Measurements from ENCODE around the gene SLC13A4.

The SLC13A4 gene

GRCh38 chr7:135763261-135763660, 35.3 kb upstream of the SLC13A4 start:
- TF ChIP-seq, protein P1, sequence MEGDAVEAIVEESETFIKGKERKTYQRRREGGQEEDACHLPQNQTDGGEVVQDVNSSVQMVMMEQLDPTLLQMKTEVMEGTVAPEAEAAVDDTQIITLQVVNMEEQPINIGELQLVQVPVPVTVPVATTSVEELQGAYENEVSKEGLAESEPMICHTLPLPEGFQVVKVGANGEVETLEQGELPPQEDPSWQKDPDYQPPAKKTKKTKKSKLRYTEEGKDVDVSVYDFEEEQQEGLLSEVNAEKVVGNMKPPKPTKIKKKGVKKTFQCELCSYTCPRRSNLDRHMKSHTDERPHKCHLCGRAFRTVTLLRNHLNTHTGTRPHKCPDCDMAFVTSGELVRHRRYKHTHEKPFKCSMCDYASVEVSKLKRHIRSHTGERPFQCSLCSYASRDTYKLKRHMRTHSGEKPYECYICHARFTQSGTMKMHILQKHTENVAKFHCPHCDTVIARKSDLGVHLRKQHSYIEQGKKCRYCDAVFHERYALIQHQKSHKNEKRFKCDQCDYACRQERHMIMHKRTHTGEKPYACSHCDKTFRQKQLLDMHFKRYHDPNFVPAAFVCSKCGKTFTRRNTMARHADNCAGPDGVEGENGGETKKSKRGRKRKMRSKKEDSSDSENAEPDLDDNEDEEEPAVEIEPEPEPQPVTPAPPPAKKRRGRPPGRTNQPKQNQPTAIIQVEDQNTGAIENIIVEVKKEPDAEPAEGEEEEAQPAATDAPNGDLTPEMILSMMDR (IDR thresholded peaks at IDR 0.05; ENCODE audit: low read depth, low read length): no peak
- TF ChIP-seq EZH2phosphoT487 (IDR thresholded peaks at IDR 0.05; ENCODE audit: low read depth): no peak
- no peak overlapping the region for H3K4me3 ChIP-seq (ENCODE audit: low read length)
- H3K9me3 ChIP-seq (ENCODE audit: insufficient read depth, low read length): no peaks in the 10 kb centered on the region
- no peaks in the 10 kb centered on the region for H4K20me1 ChIP-seq (ENCODE audit: insufficient read depth, low read length)
- no peak overlapping the region for H2AFZ ChIP-seq (ENCODE audit: low read depth, low read length)
- no peaks in the 10 kb centered on the region for H3K79me2 ChIP-seq (ENCODE audit: low read length)
- H3K36me3 ChIP-seq (replicated peaks; ENCODE audit: low read depth, low read length): no peaks in the 10 kb centered on the region
- no peak overlapping the region for H3K4me2 ChIP-seq (ENCODE audit: low read length)
- H3K27ac ChIP-seq (ENCODE audit: low read length): no peak overlapping the region
- H3K27me3 ChIP-seq (ENCODE audit: low read depth, low read length): peaks cover 36% of the 10 kb centered on the region
- no peak overlapping the region for H3K9ac ChIP-seq (ENCODE audit: low read length)
- no peaks in the 10 kb centered on the region for H3K4me1 ChIP-seq (ENCODE audit: low read length)

DNA sequence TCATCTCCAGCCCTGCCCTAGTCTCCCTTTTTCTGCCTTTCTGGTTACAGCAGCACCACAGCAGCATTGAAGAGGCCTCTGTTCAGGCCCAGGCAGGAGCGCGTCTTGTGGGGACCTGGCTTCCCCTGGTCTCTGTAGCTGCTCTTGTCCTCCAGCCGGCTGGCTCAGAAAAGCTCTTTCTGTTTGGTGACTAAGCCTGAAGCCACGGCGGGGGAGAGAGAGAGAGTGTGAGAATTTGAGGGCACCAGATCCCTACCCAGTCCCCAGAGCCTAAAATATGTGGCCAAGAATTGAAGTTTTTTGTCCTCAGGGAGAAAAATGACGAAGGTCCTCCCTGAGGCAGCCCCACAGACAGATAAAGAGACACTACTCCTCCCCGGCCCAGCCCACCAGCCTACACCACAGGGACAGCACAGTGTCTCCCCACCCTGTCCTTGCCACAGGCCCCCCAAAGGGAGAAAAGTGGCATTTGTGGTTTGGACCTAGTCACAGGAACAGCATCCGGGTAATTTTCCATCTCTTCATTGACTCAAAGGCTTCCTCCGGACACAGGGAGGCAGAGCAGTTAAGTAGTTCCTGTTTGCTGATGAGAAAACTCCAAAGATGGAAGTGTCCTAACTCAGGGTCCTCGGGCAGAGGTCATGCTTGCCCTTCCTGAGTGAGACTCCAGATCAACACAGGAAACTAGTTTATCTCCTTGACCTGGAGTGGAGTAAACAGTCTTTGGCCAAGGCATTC, 33.9 kb upstream of the SLC13A4 start:
- Histone ChIP-seq H3K27me3 (ENCODE audit: low read depth, low read length) (peaks cover 32% of the 10 kb centered on the region), H3K9me3 (ENCODE audit: insufficient read depth, low read length) (no peaks in the 10 kb centered on the region), H3K36me3 (replicated peaks; ENCODE audit: low read depth, low read length) (no peaks in the 10 kb centered on the region), H3K4me3 (ENCODE audit: low read length) (no peak overlapping the region), H3K27ac (ENCODE audit: low read length) (no peak overlapping the region), H4K20me1 (ENCODE audit: insufficient read depth, low read length) (no peaks in the 10 kb centered on the region), H3K4me2 (ENCODE audit: low read length) (no peak overlapping the region), H2AFZ (ENCODE audit: low read depth, low read length) (no peak overlapping the region), H3K79me2 (ENCODE audit: low read length) (no peaks in the 10 kb centered on the region), H3K9ac (ENCODE audit: low read length) (no peak overlapping the region), H3K4me1 (ENCODE audit: low read length) (no peaks in the 10 kb centered on the region)
- TF ChIP-seq EZH2phosphoT487 (IDR thresholded peaks at IDR 0.05; ENCODE audit: low read depth): no peak
- TF ChIP-seq, protein P1 (IDR thresholded peaks at IDR 0.05; ENCODE audit: low read depth, low read length): no peak

DNA sequence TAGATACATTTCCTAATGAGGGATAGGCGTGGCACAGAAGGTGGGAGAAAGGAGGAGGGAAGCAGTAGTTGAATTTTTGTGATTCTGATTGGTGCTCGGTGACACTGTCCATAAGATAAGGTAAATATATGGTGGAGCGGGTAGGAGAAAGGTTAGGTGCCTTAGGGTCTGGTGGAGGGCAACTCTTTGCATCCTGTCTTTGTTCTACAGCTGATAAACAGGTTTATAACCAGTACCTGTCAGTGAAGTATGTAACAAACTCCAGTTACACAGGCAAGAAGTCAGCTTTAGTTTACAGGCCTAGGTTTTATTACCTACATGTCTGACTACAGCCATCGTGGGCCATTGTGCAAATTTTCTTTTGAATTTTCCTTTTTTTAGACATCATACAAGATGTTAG, 31.5 kb upstream of the SLC13A4 start:
- H3K27ac ChIP-seq (ENCODE audit: low read length): no peak overlapping the region
- no peak for TF ChIP-seq EZH2phosphoT487 (IDR thresholded peaks at IDR 0.05; ENCODE audit: low read depth)
- TF ChIP-seq, protein P1 (IDR thresholded peaks at IDR 0.05; ENCODE audit: low read depth, low read length): no peak
- H2AFZ ChIP-seq (ENCODE audit: low read depth, low read length): no peak overlapping the region
- no peak overlapping the region for H3K4me3 ChIP-seq (ENCODE audit: low read length)
- H3K4me1 ChIP-seq (ENCODE audit: low read length): no peaks in the 10 kb centered on the region
- H3K9ac ChIP-seq (ENCODE audit: low read length): no peak overlapping the region
- no peak overlapping the region for H3K4me2 ChIP-seq (ENCODE audit: low read length)
- H3K27me3 ChIP-seq (ENCODE audit: low read depth, low read length): peaks cover 35% of the 10 kb centered on the region
- no peaks in the 10 kb centered on the region for H3K36me3 ChIP-seq (replicated peaks; ENCODE audit: low read depth, low read length)
- no peaks in the 10 kb centered on the region for H4K20me1 ChIP-seq (ENCODE audit: insufficient read depth, low read length)
- no peaks in the 10 kb centered on the region for H3K9me3 ChIP-seq (ENCODE audit: insufficient read depth, low read length)
- H3K79me2 ChIP-seq (ENCODE audit: low read length): no peaks in the 10 kb centered on the region

- TF ChIP-seq, protein P1 (IDR thresholded peaks at IDR 0.05; ENCODE audit: low read depth, low read length): no peak
- no peak for TF ChIP-seq EZH2phosphoT487 (IDR thresholded peaks at IDR 0.05; ENCODE audit: low read depth)
- Histone ChIP-seq H3K4me2 (ENCODE audit: low read length) (no peak overlapping the region), H3K79me2 (ENCODE audit: low read length) (no peaks in the 10 kb centered on the region)
Observed at GRCh38 chr7:135758531-135758932, 30.5 kb upstream of the SLC13A4 start.

More at GRCh38 chr7:135758531-135758932, 30.5 kb upstream of the SLC13A4 start:
- Histone ChIP-seq H3K27me3 (ENCODE audit: low read depth, low read length) (peaks cover 35% of the 10 kb centered on the region), H3K36me3 (replicated peaks; ENCODE audit: low read depth, low read length) (no peaks in the 10 kb centered on the region), H3K9ac (ENCODE audit: low read length) (no peak overlapping the region), H3K4me1 (ENCODE audit: low read length) (no peaks in the 10 kb centered on the region), H4K20me1 (ENCODE audit: insufficient read depth, low read length) (no peaks in the 10 kb centered on the region), H3K27ac (ENCODE audit: low read length) (no peak overlapping the region), H3K4me3 (ENCODE audit: low read length) (no peak overlapping the region), H3K9me3 (ENCODE audit: insufficient read depth, low read length) (no peaks in the 10 kb centered on the region), H2AFZ (ENCODE audit: low read depth, low read length) (no peak overlapping the region)

Measured in OCI-LY3 (cell line).